ENCODE results near the gene LRRC46.

Gene LRRC46

GRCh38 chr17:47853616-47854015 is 22.1 kb downstream of the LRRC46 start:
- DNase-seq, result no peak

GRCh38 chr17:47855737-47856136 is 24.3 kb downstream of the LRRC46 start:
- no peak for DNase-seq

- DNase-seq, result no peak
Observed at GRCh38 chr17:47856830-47857229, 25.4 kb downstream of the LRRC46 start.

- DNase-seq, result no peak
Observed at GRCh38 chr17:47857551-47858455, 26.3 kb downstream of the LRRC46 start.

- no peak for DNase-seq
Observed at GRCh38 chr17:47860386-47860785, 28.9 kb downstream of the LRRC46 start.

GRCh38 chr17:47862621-47863440 is 31.4 kb downstream of the LRRC46 start:
- DNase-seq, result no peak

- DNase-seq, result peak; percentile 24
Observed at GRCh38 chr17:47864791-47865216, 33.3 kb downstream of the LRRC46 start.

- DNase-seq, result no peak
Observed at GRCh38 chr17:47866941-47867340, 35.5 kb downstream of the LRRC46 start.

GRCh38 chr17:47867813-47868533 is 36.5 kb downstream of the LRRC46 start:
- no peak for DNase-seq

- DNase-seq, result no peak
Observed at GRCh38 chr17:47869114-47869513, 37.6 kb downstream of the LRRC46 start.

- DNase-seq, result no peak
Observed at GRCh38 chr17:47870056-47870455, 38.6 kb downstream of the LRRC46 start.

GRCh38 chr17:47871048-47871447 is 39.6 kb downstream of the LRRC46 start:
- no peak for DNase-seq

GRCh38 chr17:47872019-47872650 is 40.7 kb downstream of the LRRC46 start:
- DNase-seq, result no peak

- DNase-seq, result no peak
Observed at GRCh38 chr17:47872651-47873161, 41.2 kb downstream of the LRRC46 start.

- no peak for DNase-seq
Observed at GRCh38 chr17:47873200-47874090, 42.0 kb downstream of the LRRC46 start.

- no peak for DNase-seq
Observed at GRCh38 chr17:47875011-47875985, 43.8 kb downstream of the LRRC46 start.

- no peak for DNase-seq
Observed at GRCh38 chr17:47877368-47878034, 46.0 kb downstream of the LRRC46 start.

GRCh38 chr17:47878203-47879027 is 46.9 kb downstream of the LRRC46 start:
- DNase-seq, result no peak

Data from stimulated activated CD4-positive, alpha-beta T cell treated with anti-CD3 and anti-CD28 coated beads, Interleukin-1b, Interleukin-23, amount 100 ng/mL, for 48 hours (primary cell).